SK-N-SH treated with all-trans-retinoic acid at 6 μM for 48 hours (cell line): ENCODE data around the gene CASP3.
A peak's percentile ranks its signal among the peaks of the same experiment; 100 is the strongest.

Experiments
- ATAC-seq: fragments of 200-7000 bp; cut with Tn5 transposase; 3 replicates; pipeline ENCODE4 v1.9.1; 2020; ENCODE audit warnings: mild to moderate bottlenecking, moderate library complexity
- ARNTL ChIP-seq: fragments of 450-650 bp; formaldehyde crosslinking; IDR thresholded peaks from 2 replicates; pipeline ENCODE4 v1.5.0; 2020; ENCODE audit warnings: low read depth, mild to moderate bottlenecking, moderate library complexity, borderline replicate concordance
- BACH2 ChIP-seq: fragments of 250-450 bp; sonication (Bioruptor Pico); IDR thresholded peaks from 2 replicates; pipeline ENCODE4 v1.9.0; 2021; ENCODE audit warnings: mild to moderate bottlenecking, borderline replicate concordance
- CSDC2 ChIP-seq: fragments of 250-450 bp; sonication (Bioruptor Pico); IDR thresholded peaks from 2 replicates; pipeline ENCODE4 v1.5.0; 2020; ENCODE audit warnings: mild to moderate bottlenecking, moderate library complexity
- CSRNP3 ChIP-seq: fragments of 250-450 bp; sonication (Bioruptor Pico); IDR thresholded peaks from 2 replicates; pipeline ENCODE4 v1.5.1; 2021; ENCODE audit warnings: mild to moderate bottlenecking, moderate library complexity
- ESRRG ChIP-seq: fragments of 250-450 bp; sonication (Bioruptor Pico); IDR thresholded peaks from 2 replicates; pipeline ENCODE4 v1.6.1; 2021; ENCODE audit warnings: mild to moderate bottlenecking
- GLIS3 ChIP-seq: fragments of 250-450 bp; sonication (Bioruptor Pico); IDR thresholded peaks from 2 replicates; pipeline ENCODE4 v1.5.0; 2020; ENCODE audit warnings: mild to moderate bottlenecking, moderate library complexity
- ISL1 ChIP-seq: fragments of 250-450 bp; sonication (Bioruptor Pico); IDR thresholded peaks from 2 replicates; pipeline ENCODE4 v2.1.2; 2022; ENCODE audit warnings: mild to moderate bottlenecking, moderate library complexity
- OSR1 ChIP-seq: fragments of 250-450 bp; sonication (Bioruptor Pico); IDR thresholded peaks from 2 replicates; pipeline ENCODE4 v1.8.0; 2022; ENCODE audit warnings: moderate library complexity, mild to moderate bottlenecking, inconsistent platforms
- POU6F1 ChIP-seq: fragments of 250-450 bp; sonication (Bioruptor Pico); IDR thresholded peaks from 2 replicates; pipeline ENCODE4 v1.8.0; 2021; ENCODE audit warnings: low read depth, mild to moderate bottlenecking, moderate library complexity, borderline replicate concordance
- PPARA ChIP-seq: fragments of 250-450 bp; sonication (Bioruptor Pico); IDR thresholded peaks from 2 replicates; pipeline ENCODE4 v1.5.0; 2020; ENCODE audit warnings: mild to moderate bottlenecking, borderline replicate concordance
- RARB ChIP-seq: fragments of 250-450 bp; sonication (Bioruptor Pico); IDR thresholded peaks from 2 replicates; pipeline ENCODE4 v1.8.0; 2021; ENCODE audit warnings: mild to moderate bottlenecking, moderate library complexity
- SNAI2 ChIP-seq: fragments of 250-450 bp; sonication (Bioruptor Pico); IDR thresholded peaks from 2 replicates; pipeline ENCODE4 v1.5.0; 2020; ENCODE audit warnings: mild to moderate bottlenecking, moderate library complexity
- TOX ChIP-seq: fragments of 250-450 bp; sonication (Bioruptor Pico); IDR thresholded peaks from 2 replicates; pipeline ENCODE4 v1.8.0; 2021; ENCODE audit warnings: mild to moderate bottlenecking, moderate library complexity, borderline replicate concordance
- ZC3H10 ChIP-seq: fragments of 250-450 bp; sonication (Bioruptor Pico); IDR thresholded peaks from 2 replicates; pipeline ENCODE4 v1.5.1; 2021; ENCODE audit warnings: mild to moderate bottlenecking, moderate library complexity
- ZFP3 ChIP-seq: fragments of 250-450 bp; sonication (Bioruptor Pico); IDR thresholded peaks from 2 replicates; pipeline ENCODE4 v1.5.0; 2020; ENCODE audit warnings: mild to moderate bottlenecking, moderate library complexity
- ZFP30 ChIP-seq: fragments of 450-650 bp; formaldehyde crosslinking; IDR thresholded peaks from 2 replicates; pipeline ENCODE4 v1.5.0; 2022; ENCODE audit warnings: mild to moderate bottlenecking, moderate library complexity
- ZNF565 ChIP-seq: fragments of 450-650 bp; formaldehyde crosslinking; conservative IDR thresholded peaks from 2 replicates; pipeline ENCODE4 v1.5.0; 2020; ENCODE audit warnings: low read depth, mild to moderate bottlenecking, moderate library complexity
- ZNF70 ChIP-seq: fragments of 450-650 bp; formaldehyde crosslinking; IDR thresholded peaks from 2 replicates; pipeline ENCODE4 v1.5.0; 2020; ENCODE audit warnings: mild to moderate bottlenecking, moderate library complexity
- ZNF8 ChIP-seq: fragments of 450-650 bp; formaldehyde crosslinking; IDR thresholded peaks from 2 replicates; pipeline ENCODE4 v1.5.0; 2020; ENCODE audit warnings: mild to moderate bottlenecking, moderate library complexity
- TF ChIP-seq, protein P1 (sequence below): fragments of 250-450 bp; sonication (Bioruptor Pico); IDR thresholded peaks from 2 replicates; pipeline ENCODE4 v1.5.1; 2020; ENCODE audit warnings: low read depth, mild to moderate bottlenecking, moderate library complexity
- TF ChIP-seq, protein P2 (sequence below): fragments of 250-450 bp; sonication (Bioruptor Pico); IDR thresholded peaks from 2 replicates; pipeline ENCODE4 v1.5.0; 2020; ENCODE audit warnings: mild to moderate bottlenecking, moderate library complexity
- TF ChIP-seq, protein P3 (sequence below): fragments of 250-450 bp; sonication (Bioruptor Pico); IDR thresholded peaks from 2 replicates; pipeline ENCODE4 v1.8.0; 2020; ENCODE audit warnings: mild to moderate bottlenecking, moderate library complexity, borderline replicate concordance

The CASP3 gene

GRCh38 chr4:184649971-184650855 is 966 bp upstream of the CASP3 start:
- TF ChIP-seq OSR1, result no peak
- no peak for TF ChIP-seq BACH2
- TF ChIP-seq SNAI2, result no peak
- no peak for TF ChIP-seq PPARA (CRISPR knock-in tag)
- no peak for TF ChIP-seq ZFP30 (CRISPR knock-in tag)
- TF ChIP-seq, protein P1, sequence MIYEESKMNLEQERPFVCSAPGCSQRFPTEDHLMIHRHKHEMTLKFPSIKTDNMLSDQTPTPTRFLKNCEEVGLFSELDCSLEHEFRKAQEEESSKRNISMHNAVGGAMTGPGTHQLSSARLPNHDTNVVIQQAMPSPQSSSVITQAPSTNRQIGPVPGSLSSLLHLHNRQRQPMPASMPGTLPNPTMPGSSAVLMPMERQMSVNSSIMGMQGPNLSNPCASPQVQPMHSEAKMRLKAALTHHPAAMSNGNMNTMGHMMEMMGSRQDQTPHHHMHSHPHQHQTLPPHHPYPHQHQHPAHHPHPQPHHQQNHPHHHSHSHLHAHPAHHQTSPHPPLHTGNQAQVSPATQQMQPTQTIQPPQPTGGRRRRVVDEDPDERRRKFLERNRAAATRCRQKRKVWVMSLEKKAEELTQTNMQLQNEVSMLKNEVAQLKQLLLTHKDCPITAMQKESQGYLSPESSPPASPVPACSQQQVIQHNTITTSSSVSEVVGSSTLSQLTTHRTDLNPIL (CRISPR knock-in tag), result no peak
- TF ChIP-seq, protein P2, sequence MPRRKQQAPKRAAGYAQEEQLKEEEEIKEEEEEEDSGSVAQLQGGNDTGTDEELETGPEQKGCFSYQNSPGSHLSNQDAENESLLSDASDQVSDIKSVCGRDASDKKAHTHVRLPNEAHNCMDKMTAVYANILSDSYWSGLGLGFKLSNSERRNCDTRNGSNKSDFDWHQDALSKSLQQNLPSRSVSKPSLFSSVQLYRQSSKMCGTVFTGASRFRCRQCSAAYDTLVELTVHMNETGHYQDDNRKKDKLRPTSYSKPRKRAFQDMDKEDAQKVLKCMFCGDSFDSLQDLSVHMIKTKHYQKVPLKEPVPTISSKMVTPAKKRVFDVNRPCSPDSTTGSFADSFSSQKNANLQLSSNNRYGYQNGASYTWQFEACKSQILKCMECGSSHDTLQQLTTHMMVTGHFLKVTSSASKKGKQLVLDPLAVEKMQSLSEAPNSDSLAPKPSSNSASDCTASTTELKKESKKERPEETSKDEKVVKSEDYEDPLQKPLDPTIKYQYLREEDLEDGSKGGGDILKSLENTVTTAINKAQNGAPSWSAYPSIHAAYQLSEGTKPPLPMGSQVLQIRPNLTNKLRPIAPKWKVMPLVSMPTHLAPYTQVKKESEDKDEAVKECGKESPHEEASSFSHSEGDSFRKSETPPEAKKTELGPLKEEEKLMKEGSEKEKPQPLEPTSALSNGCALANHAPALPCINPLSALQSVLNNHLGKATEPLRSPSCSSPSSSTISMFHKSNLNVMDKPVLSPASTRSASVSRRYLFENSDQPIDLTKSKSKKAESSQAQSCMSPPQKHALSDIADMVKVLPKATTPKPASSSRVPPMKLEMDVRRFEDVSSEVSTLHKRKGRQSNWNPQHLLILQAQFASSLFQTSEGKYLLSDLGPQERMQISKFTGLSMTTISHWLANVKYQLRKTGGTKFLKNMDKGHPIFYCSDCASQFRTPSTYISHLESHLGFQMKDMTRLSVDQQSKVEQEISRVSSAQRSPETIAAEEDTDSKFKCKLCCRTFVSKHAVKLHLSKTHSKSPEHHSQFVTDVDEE (CRISPR knock-in tag), result no peak
- no peak for TF ChIP-seq CSRNP3 (CRISPR knock-in tag)
- TF ChIP-seq ISL1 (CRISPR knock-in tag), result no peak
- TF ChIP-seq POU6F1 (CRISPR knock-in tag), result no peak
- no peak for TF ChIP-seq RARB (CRISPR knock-in tag)
- TF ChIP-seq ESRRG (CRISPR knock-in tag), result no peak
- TF ChIP-seq ARNTL (CRISPR knock-in tag), result no peak
- TF ChIP-seq ZFP3 (CRISPR knock-in tag), result no peak
- TF ChIP-seq, protein P3, sequence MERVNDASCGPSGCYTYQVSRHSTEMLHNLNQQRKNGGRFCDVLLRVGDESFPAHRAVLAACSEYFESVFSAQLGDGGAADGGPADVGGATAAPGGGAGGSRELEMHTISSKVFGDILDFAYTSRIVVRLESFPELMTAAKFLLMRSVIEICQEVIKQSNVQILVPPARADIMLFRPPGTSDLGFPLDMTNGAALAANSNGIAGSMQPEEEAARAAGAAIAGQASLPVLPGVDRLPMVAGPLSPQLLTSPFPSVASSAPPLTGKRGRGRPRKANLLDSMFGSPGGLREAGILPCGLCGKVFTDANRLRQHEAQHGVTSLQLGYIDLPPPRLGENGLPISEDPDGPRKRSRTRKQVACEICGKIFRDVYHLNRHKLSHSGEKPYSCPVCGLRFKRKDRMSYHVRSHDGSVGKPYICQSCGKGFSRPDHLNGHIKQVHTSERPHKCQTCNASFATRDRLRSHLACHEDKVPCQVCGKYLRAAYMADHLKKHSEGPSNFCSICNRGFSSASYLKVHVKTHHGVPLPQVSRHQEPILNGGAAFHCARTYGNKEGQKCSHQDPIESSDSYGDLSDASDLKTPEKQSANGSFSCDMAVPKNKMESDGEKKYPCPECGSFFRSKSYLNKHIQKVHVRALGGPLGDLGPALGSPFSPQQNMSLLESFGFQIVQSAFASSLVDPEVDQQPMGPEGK (CRISPR knock-in tag), result no peak
- no peak for TF ChIP-seq ZNF8 (CRISPR knock-in tag)
- TF ChIP-seq TOX, result no peak
- TF ChIP-seq ZC3H10 (CRISPR knock-in tag), result no peak
- TF ChIP-seq ZNF70 (CRISPR knock-in tag), result no peak
- TF ChIP-seq ZNF565 (CRISPR knock-in tag), result no peak
- peak; percentile 43 for ATAC-seq

DNA sequence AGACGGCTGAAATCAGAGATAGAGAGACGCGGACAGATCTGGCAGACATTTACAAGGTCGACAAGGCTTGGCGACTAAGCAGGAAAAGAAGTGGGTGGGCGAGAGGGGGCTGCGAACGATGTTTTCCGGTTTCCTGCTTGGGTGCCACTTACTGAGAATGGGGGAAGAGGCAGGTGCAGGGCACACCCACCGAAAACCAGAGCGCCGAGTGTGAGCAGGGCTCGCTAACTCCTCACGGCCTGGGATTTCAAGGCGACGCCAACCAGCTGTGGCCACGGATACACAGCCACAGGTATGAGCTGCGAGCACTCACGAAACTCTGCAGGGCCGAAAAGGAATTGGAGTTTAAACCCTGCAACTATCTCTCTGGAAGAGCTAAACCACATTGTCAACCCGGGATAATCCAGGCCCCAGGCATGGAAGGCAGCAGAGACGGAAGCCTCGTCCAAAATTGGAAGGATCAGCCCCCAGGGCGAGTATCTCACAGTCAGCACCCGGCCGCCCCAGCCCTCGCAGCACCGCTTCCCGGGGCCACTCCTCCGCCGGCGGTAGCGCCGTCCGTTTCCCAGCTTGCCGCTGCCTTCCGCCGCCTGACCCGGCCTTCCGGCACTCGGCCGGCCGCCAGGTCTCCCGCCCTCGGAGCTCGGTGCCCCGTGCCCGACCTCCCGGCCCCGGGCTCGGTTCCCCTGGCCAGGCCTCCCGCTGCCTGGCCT is 778 bp downstream of the CASP3 start:
- peak; percentile 40 for ATAC-seq
- TF ChIP-seq GLIS3 (no peak), BACH2 (no peak), ISL1 (CRISPR knock-in tag) (no peak), OSR1 (no peak)

GRCh38 chr4:184648054-184648312 is 1.3 kb downstream of the CASP3 start:
- TF ChIP-seq CSDC2 (CRISPR knock-in tag) (no peak), BACH2 (no peak)
- no peak for ATAC-seq
